ENCODE data around the gene NF2. TPM values are rescaled to one million over a fixed set of nuclear protein-coding genes. Genes with fewer than 3 reads are reported as not detected.

The NF2 gene
- polyA plus RNA-seq, 3 donors = 7.7 to 15.5 (median 8.4) TPM

DNA sequence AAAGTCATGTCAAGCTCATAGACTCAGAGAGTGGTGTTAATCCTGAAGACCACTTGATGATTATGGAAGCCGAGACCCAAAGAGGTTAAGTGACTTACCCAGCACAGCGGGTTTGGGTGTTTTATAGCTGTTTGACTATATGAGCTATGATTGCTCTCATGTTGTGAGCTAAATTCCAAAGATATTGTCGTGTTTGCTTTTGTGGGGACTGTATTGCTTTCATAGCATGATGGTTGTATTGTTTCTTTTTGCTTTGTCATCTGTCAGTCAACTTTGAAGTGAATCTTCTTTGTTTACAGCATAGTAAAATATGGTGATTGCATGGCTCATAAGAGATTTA is 23.7 kb downstream of the NF2 start:
- Mint-ChIP-seq H3K27ac (no peak overlapping the region), H3K27me3 (ENCODE audit: low read depth in 3 of 3) (no peaks in the 10 kb centered on the region), H3K4me3 (no peak overlapping the region), H3K36me3 (peaks cover 0 to 6% of the 10 kb centered on the region in 2 donors), H3K4me1 (peaks cover 39% of the 10 kb centered on the region), H3K9me3 (no peaks in the 10 kb centered on the region)
- Histone ChIP-seq H3K36me3 (replicated peaks in 1 of 2; ENCODE audit: control insufficient read depth in 1 of 2, insufficient read depth in 2 of 2, low read length in 2 of 2) (no peaks in the 10 kb centered on the region), H3K9ac (ENCODE audit: insufficient read depth, low read length, poor library complexity, severe bottlenecking) (no peak overlapping the region), H2AFZ (ENCODE audit: insufficient read depth, low read depth, low read length, poor library complexity, severe bottlenecking) (no peak overlapping the region), H3K79me2 (ENCODE audit: insufficient read depth, low read length) (peaks cover 72% of the 10 kb centered on the region), H3K9me3 (replicated peaks in 1 of 2; ENCODE audit: control insufficient read depth in 1 of 2, insufficient read depth in 1 of 2, low read length in 2 of 2) (no peaks in the 10 kb centered on the region), H3K4me2 (replicated peaks; ENCODE audit: extremely low read depth, low read length, poor library complexity, severe bottlenecking) (no peak overlapping the region), H4K20me1 (ENCODE audit: insufficient read depth, low read length) (peaks cover 99% of the 10 kb centered on the region), H3K27ac (ENCODE audit: low read depth in 1 of 2, low read length in 2 of 2) (no peak overlapping the region), H3K27me3 (ENCODE audit: control insufficient read depth in 2 of 2, insufficient read depth in 2 of 2, low read length in 2 of 2) (no peaks in the 10 kb centered on the region), H3K4me3 (replicated peaks in 1 of 3; ENCODE audit: low read depth in 2 of 3, low read length in 3 of 3) (no peak overlapping the region), H3K4me1 (ENCODE audit: control insufficient read depth in 1 of 2, insufficient read depth in 2 of 2, low read length in 2 of 2) (peaks cover 20 to 26% of the 10 kb centered on the region in 2 donors)
- no peak for DNase-seq
- intact Hi-C loops (cut with micrococcal nuclease) = loop anchor here in 1 of 2 donors (10.0 kb wide), 1 partner anchor 458 kb away; the partner anchor contains the start of gene HORMAD2
- TF ChIP-seq, protein P1, sequence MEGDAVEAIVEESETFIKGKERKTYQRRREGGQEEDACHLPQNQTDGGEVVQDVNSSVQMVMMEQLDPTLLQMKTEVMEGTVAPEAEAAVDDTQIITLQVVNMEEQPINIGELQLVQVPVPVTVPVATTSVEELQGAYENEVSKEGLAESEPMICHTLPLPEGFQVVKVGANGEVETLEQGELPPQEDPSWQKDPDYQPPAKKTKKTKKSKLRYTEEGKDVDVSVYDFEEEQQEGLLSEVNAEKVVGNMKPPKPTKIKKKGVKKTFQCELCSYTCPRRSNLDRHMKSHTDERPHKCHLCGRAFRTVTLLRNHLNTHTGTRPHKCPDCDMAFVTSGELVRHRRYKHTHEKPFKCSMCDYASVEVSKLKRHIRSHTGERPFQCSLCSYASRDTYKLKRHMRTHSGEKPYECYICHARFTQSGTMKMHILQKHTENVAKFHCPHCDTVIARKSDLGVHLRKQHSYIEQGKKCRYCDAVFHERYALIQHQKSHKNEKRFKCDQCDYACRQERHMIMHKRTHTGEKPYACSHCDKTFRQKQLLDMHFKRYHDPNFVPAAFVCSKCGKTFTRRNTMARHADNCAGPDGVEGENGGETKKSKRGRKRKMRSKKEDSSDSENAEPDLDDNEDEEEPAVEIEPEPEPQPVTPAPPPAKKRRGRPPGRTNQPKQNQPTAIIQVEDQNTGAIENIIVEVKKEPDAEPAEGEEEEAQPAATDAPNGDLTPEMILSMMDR (IDR thresholded peaks at IDR 0.05) = no peak
- WGBS (ENCODE audit: insufficient coverage) = 100% methylated on average over 2 of the region's 3 CpGs

DNA sequence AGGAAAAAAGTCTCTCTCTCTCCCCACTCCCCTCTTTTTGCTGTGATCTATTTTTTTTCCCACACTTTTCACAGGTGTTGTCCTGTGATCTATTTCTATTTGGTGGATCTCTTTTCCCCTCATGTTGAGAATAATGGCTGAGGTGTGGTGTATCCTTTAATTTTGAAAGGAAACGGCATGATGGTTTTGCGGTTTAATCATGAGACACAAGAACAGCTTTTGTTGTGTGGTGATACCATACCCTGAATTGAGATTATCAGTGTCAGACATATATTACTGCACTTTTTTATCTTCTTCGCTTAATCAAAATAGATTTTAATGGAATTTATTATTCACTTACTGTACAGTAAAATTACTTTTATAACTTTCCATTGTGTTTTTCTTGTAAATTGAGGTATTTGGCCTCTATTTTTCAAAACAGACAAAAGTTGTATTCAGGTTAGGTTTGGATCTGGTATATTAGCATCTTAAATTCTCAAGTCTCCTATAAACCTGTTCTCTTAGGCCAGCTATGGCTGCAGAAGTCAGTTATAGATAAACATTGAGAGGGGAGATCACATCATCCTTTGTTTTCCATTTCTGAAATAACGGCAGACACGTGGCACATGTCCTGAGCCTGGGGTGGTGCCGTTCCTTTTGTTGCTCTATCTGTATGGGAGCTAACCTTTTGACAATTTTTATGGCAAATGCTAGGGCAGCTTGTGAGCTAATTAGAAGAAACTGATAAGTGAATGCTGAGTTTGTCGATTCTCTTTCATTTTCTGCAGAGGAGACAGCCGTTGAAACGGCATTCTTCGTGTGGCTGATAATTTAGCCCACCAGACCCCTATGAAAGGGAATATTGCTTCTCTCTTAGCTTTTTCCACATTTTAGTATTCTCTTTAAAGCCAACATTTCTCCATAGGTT is 25.8 kb downstream of the NF2 start:
- Mint-ChIP-seq H3K27ac (no peak overlapping the region), H3K4me3 (no peak overlapping the region), H3K36me3 (peaks cover 0 to 6% of the 10 kb centered on the region in 2 donors), H3K4me1 (peaks cover 39% of the 10 kb centered on the region), H3K9me3 (peaks cover 0 to 3% (median 0%) of the 10 kb centered on the region in 7 donors), H3K27me3 (ENCODE audit: low read depth in 3 of 3) (peaks cover 0 to 2% (median 0%) of the 10 kb centered on the region in 3 donors)
- no peak overlapping the region for H3K9ac ChIP-seq (ENCODE audit: insufficient read depth, low read length, poor library complexity, severe bottlenecking)
- peaks cover 100% of the 10 kb centered on the region for H4K20me1 ChIP-seq (ENCODE audit: insufficient read depth, low read length)
- H2AFZ ChIP-seq (ENCODE audit: insufficient read depth, low read depth, low read length, poor library complexity, severe bottlenecking) = no peak overlapping the region
- no peak overlapping the region for H3K4me2 ChIP-seq (replicated peaks; ENCODE audit: extremely low read depth, low read length, poor library complexity, severe bottlenecking)
- no peak overlapping the region for H3K4me3 ChIP-seq (replicated peaks in 1 of 3; ENCODE audit: low read depth in 2 of 3, low read length in 3 of 3)
- intact Hi-C loops (cut with micrococcal nuclease) = loop anchor here in 1 of 2 donors (10.0 kb wide), 1 partner anchor 456 kb away; the partner anchor contains the start of gene HORMAD2
- H3K27ac ChIP-seq (ENCODE audit: low read depth in 1 of 2, low read length in 2 of 2) = no peak overlapping the region
- peaks cover 7 to 18% of the 10 kb centered on the region in 2 donors for H3K4me1 ChIP-seq (ENCODE audit: control insufficient read depth in 1 of 2, insufficient read depth in 2 of 2, low read length in 2 of 2)
- DNase-seq = no peak
- H3K27me3 ChIP-seq (ENCODE audit: control insufficient read depth in 2 of 2, insufficient read depth in 2 of 2, low read length in 2 of 2) = no peaks in the 10 kb centered on the region
- WGBS (ENCODE audit: insufficient coverage) = 100% methylated on average over 3 of the region's 10 CpGs
- H3K36me3 ChIP-seq (replicated peaks in 1 of 2; ENCODE audit: control insufficient read depth in 1 of 2, insufficient read depth in 2 of 2, low read length in 2 of 2) = no peaks in the 10 kb centered on the region
- H3K79me2 ChIP-seq (ENCODE audit: insufficient read depth, low read length) = peaks cover 81% of the 10 kb centered on the region
- H3K9me3 ChIP-seq (replicated peaks in 1 of 2; ENCODE audit: control insufficient read depth in 1 of 2, insufficient read depth in 1 of 2, low read length in 2 of 2) = no peaks in the 10 kb centered on the region
- TF ChIP-seq, protein P1 (IDR thresholded peaks at IDR 0.05) = no peak
